OCI-LY1 (cell line): ENCODE results near the gene SYTL1.

Experiments
- H2AFZ ChIP-seq: fragments of 200-600 bp; sonication (generic), shearing (Covaris generic); 2 replicates; pipeline ENCODE4 v1.6.0; 2014; ENCODE audit warnings: antibody characterized with exemption, mild to moderate bottlenecking, low read length
- H3F3A ChIP-seq: fragments of 200-600 bp; sonication (generic), shearing (Covaris generic); 2 replicates; pipeline ENCODE4 v1.6.0; 2014; ENCODE audit warnings: mild to moderate bottlenecking, antibody characterized with exemption, low read length, moderate library complexity; ENCODE audit not compliant: insufficient read depth
- H3K27ac ChIP-seq: fragments of 200-600 bp; sonication (generic); 2 replicates; pipeline ENCODE4 v1.5.1; 2014; ENCODE audit warnings: low read length, mixed run types, mild to moderate bottlenecking, low read depth; ENCODE audit not compliant: poor library complexity, severe bottlenecking
- H3K27me3 ChIP-seq: fragments of 200-600 bp; sonication (generic); 2 replicates; pipeline ENCODE4 v1.6.0; 2014; ENCODE audit warnings: antibody characterized with exemption, mild to moderate bottlenecking, low read length, moderate library complexity; ENCODE audit not compliant: insufficient read depth
- H3K36me3 ChIP-seq: fragments of 200-600 bp; sonication (generic); 2 replicates; pipeline ENCODE4 v1.6.1; 2014; ENCODE audit warnings: mild to moderate bottlenecking, antibody characterized with exemption, low read length, moderate library complexity, mixed read lengths; ENCODE audit not compliant: insufficient read depth
- H3K4me1 ChIP-seq: fragments of 200-600 bp; sonication (generic); 2 replicates; pipeline ENCODE4 v1.5.1; 2014; ENCODE audit warnings: mild to moderate bottlenecking, low read length, moderate library complexity; ENCODE audit not compliant: insufficient read depth, severe bottlenecking
- H3K4me2 ChIP-seq: fragments of 200-600 bp; sonication (generic), shearing (Covaris generic); 2 replicates; pipeline ENCODE4 v1.6.1; 2014; ENCODE audit warnings: low read length
- H3K4me3 ChIP-seq: fragments of 200-600 bp; sonication (generic); 2 replicates; pipeline ENCODE4 v1.5.1; 2014; ENCODE audit warnings: low read length, low read depth, mild to moderate bottlenecking, mixed read lengths; ENCODE audit not compliant: poor library complexity, severe bottlenecking
- H3K79me2 ChIP-seq: fragments of 200-600 bp; shearing (Covaris generic); 2 replicates; pipeline ENCODE4 v1.6.1; 2016; ENCODE audit warnings: mixed run types, low read length, mixed read lengths; ENCODE audit not compliant: insufficient read depth
- H3K9ac ChIP-seq: fragments of 200-600 bp; sonication (generic), shearing (Covaris generic); 2 replicates; pipeline ENCODE4 v1.6.1; 2014; ENCODE audit warnings: mild to moderate bottlenecking, low read length, mixed read lengths
- H3K9me2 ChIP-seq: fragments of 200-600 bp; sonication (generic), shearing (Covaris generic); 2 replicates; pipeline ENCODE4 v1.6.1; 2014; ENCODE audit warnings: low read depth, mild to moderate bottlenecking, low read length, mixed read lengths
- H3K9me3 ChIP-seq: fragments of 200-600 bp; shearing (Covaris generic); 2 replicates; pipeline ENCODE4 v1.6.1; 2014; ENCODE audit warnings: low read length, mixed read lengths
- H4K20me1 ChIP-seq: fragments of 200-600 bp; sonication (generic), shearing (Covaris generic); 2 replicates; pipeline ENCODE4 v1.6.0; 2016; ENCODE audit warnings: mild to moderate bottlenecking, low read length; ENCODE audit not compliant: insufficient read depth
- CTCF ChIP-seq: fragments of 200-600 bp; sonication (generic), shearing (Covaris generic); IDR thresholded peaks from 2 replicates; pipeline ENCODE4 v1.5.1; 2017; ENCODE audit warnings: mild to moderate bottlenecking, antibody characterized with exemption, low read length, moderate library complexity, mixed read lengths
- EZH2 ChIP-seq: fragments of 200-600 bp; sonication (generic), shearing (Covaris generic); IDR thresholded peaks from 2 replicates; pipeline ENCODE4 v1.8.0; 2017; ENCODE audit warnings: borderline replicate concordance, mixed run types, mild to moderate bottlenecking, antibody characterized with exemption, low read length, moderate library complexity, mixed read lengths

SYTL1 gene

GRCh38 chr1:27301582-27302199 lies 40.1 kb upstream of the SYTL1 start:
- peaks cover 18% of the 10 kb centered on the region; the same call in 1 of the 2 replicates for H3K36me3 ChIP-seq
- H3K79me2 ChIP-seq = no peaks in the 10 kb centered on the region
- H3K27ac ChIP-seq = no peak overlapping the region
- H3K9ac ChIP-seq = no peak overlapping the region
- no peak overlapping the region for H3K4me2 ChIP-seq
- H3K9me2 ChIP-seq = no peaks in the 10 kb centered on the region
- no peaks in the 10 kb centered on the region for H3K27me3 ChIP-seq
- TF ChIP-seq CTCF (no peak), EZH2 (no peak)
- no peaks in the 10 kb centered on the region for H4K20me1 ChIP-seq
- H3K4me3 ChIP-seq = no peak overlapping the region
- H2AFZ ChIP-seq = no peak overlapping the region
- no peaks in the 10 kb centered on the region for H3F3A ChIP-seq
- no peaks in the 10 kb centered on the region for H3K9me3 ChIP-seq
- H3K4me1 ChIP-seq = no peaks in the 10 kb centered on the region

GRCh38 chr1:27302612-27303011 lies 39.2 kb upstream of the SYTL1 start:
- Histone ChIP-seq H3K27ac (no peak overlapping the region), H3K4me1 (no peaks in the 10 kb centered on the region), H3K36me3 (peaks cover 9% of the 10 kb centered on the region; the same call in 1 of the 2 replicates), H3F3A (no peaks in the 10 kb centered on the region), H3K9me2 (no peaks in the 10 kb centered on the region), H3K79me2 (no peaks in the 10 kb centered on the region), H3K27me3 (no peaks in the 10 kb centered on the region), H3K9me3 (no peaks in the 10 kb centered on the region), H2AFZ (no peak overlapping the region), H4K20me1 (no peaks in the 10 kb centered on the region), H3K9ac (no peak overlapping the region), H3K4me2 (no peak overlapping the region), H3K4me3 (no peak overlapping the region)
- no peak for TF ChIP-seq EZH2
- no peak for TF ChIP-seq CTCF

- H3K4me1 ChIP-seq = no peaks in the 10 kb centered on the region
- H3K9ac ChIP-seq = no peak overlapping the region
- H3K27me3 ChIP-seq = no peaks in the 10 kb centered on the region
- TF ChIP-seq CTCF (no peak), EZH2 (no peak)
- H3K9me2 ChIP-seq = no peaks in the 10 kb centered on the region
- H3K79me2 ChIP-seq = no peaks in the 10 kb centered on the region
- H3K4me3 ChIP-seq = no peak overlapping the region
- H3F3A ChIP-seq = no peaks in the 10 kb centered on the region
- no peak overlapping the region for H2AFZ ChIP-seq
- no peak overlapping the region for H3K27ac ChIP-seq
- H3K9me3 ChIP-seq = no peaks in the 10 kb centered on the region
- no peak overlapping the region for H3K4me2 ChIP-seq
- H3K36me3 ChIP-seq = peaks cover 8% of the 10 kb centered on the region; the same call in 1 of the 2 replicates
- no peaks in the 10 kb centered on the region for H4K20me1 ChIP-seq
These were observed 38.3 kb upstream of the SYTL1 start for GRCh38 chr1:27303509-27303908.
